Urinary bladder (tissue), 4 donors: Measurements from ENCODE around the gene CYP3A5. TPM values are rescaled to one million over a fixed set of nuclear protein-coding genes. Genes with fewer than 3 reads are reported as not detected.

Experiments
- DNase-seq: peaks from one replicate; pipeline ENCODE4 v3.0.0-alpha.2; 2015; ENCODE audit errors: extremely low spot score
- H3K27ac ChIP-seq: one replicate; pipeline ENCODE4 v1.5.1; 2013; ENCODE audit warnings: low read depth, mild to moderate bottlenecking, moderate library complexity
- H3K36me3 ChIP-seq: one replicate; pipeline ENCODE4 v1.6.1; 2013; ENCODE audit warnings: mild to moderate bottlenecking, moderate library complexity; ENCODE audit not compliant: insufficient read depth
- H3K4me1 ChIP-seq: one replicate; pipeline ENCODE4 v1.6.1; 2013; ENCODE audit warnings: mild to moderate bottlenecking, moderate library complexity; ENCODE audit not compliant: insufficient read depth
- H3K4me3 ChIP-seq: one replicate; pipeline ENCODE4 v1.5.1; 2013; ENCODE audit warnings: low read depth, low read length
- WGBS: extraction: QIAGEN DNeasy Blood & Tissue Kit; methylation state at CpG from one replicate; pipeline ENCODE4 v1.1.7; 2013; 5-methylcytosine and 5-hydroxymethylcytosine counted together
- polyA plus RNA-seq: library from polyadenylated mRNA; stranded (reverse); fragments of 200-250 nt; gene quantifications from one replicate; pipeline ENCODE4 v1.2.3, GENCODE V29; 2013
- total RNA-seq: library from RNA; depleted of rRNA; stranded (reverse); fragments of >200 nt; gene quantifications from one replicate; pipeline ENCODE4 v1.2.3, GENCODE V29; 2014
- donor health status: healthy with polysubstance abuse.
- donor health status: healthy.

Gene CYP3A5
- total and polyA plus RNA-seq, 2 donors = 7.1 to 29.9 TPM

- no peaks in the 10 kb centered on the region for H3K4me1 ChIP-seq
- DNase-seq = no peak
- H3K27ac ChIP-seq = no peak overlapping the region
- 94% methylated on average over 9 of the region's 9 CpGs for WGBS
- H3K36me3 ChIP-seq = peaks cover 8% of the 10 kb centered on the region
- no peak overlapping the region for H3K4me3 ChIP-seq
These were observed 55.9 kb downstream of the CYP3A5 start for GRCh38 chr7:99623702-99624447.

GRCh38 chr7:99623091-99623693, 56.6 kb downstream of the CYP3A5 start:
- DNase-seq = no peak
- Histone ChIP-seq H3K36me3 (peaks cover 6% of the 10 kb centered on the region), H3K4me1 (no peaks in the 10 kb centered on the region), H3K27ac (no peak overlapping the region), H3K4me3 (no peak overlapping the region)
- WGBS = 88% methylated on average over 7 of the region's 7 CpGs

DNA sequence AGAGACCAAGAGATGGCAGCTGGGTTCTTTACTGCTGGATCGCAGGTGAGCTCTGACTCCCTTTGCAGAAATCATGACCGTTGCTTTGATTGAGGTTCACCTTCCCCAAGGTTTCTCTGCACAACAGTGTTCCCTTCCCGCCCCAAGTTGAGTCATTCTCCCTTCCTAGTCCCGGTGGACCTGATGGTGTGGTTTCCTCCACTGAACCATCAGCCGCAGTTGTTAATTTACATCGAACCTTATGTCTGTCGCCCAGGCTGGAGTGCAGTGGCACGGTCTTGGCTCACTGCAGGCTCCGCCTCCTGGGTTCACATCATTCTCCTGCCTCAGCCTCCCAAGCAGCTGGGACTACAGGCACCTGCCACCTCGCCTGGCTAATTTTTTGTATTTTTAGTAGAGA, 57.2 kb downstream of the CYP3A5 start:
- Histone ChIP-seq H3K4me1 (no peaks in the 10 kb centered on the region), H3K27ac (no peak overlapping the region), H3K36me3 (peaks cover 5% of the 10 kb centered on the region), H3K4me3 (no peak overlapping the region)
- WGBS = 95% methylated on average over 10 of the region's 10 CpGs
- no peak for DNase-seq

DNA sequence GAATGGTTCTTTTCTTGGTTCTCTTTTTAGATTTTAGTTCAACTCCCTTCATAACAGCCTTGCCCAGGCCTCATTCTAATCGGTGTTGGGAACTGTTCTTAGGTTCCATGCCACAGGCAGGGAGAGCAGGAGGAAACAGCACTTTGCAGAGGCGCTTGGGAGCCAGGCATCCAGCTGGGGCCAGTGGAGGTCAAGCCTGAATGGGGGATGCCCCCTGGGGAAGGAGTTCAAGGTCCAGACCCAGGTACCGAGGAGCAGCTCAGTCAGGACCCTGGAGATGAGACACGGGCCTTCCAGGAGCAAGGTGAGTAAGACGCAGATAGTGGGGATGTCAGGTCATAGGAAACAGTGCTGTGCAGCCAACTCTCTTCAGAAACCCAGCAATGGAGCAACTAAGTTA, 58.5 kb downstream of the CYP3A5 start:
- DNase-seq = no peak
- H3K36me3 ChIP-seq = peaks cover 3% of the 10 kb centered on the region
- 92% methylated on average over 5 of the region's 5 CpGs for WGBS
- H3K4me3 ChIP-seq = no peak overlapping the region
- H3K4me1 ChIP-seq = peaks cover 2% of the 10 kb centered on the region
- no peak overlapping the region for H3K27ac ChIP-seq

- no peak overlapping the region for H3K4me3 ChIP-seq
- no peak for DNase-seq
- 94% methylated on average over 18 of the region's 18 CpGs for WGBS
- no peak overlapping the region for H3K27ac ChIP-seq
- H3K36me3 ChIP-seq = peaks cover 2% of the 10 kb centered on the region
- peaks cover 2% of the 10 kb centered on the region for H3K4me1 ChIP-seq
These were observed 60.1 kb downstream of the CYP3A5 start for GRCh38 chr7:99619571-99620130.

- H3K27ac ChIP-seq = no peak overlapping the region
- H3K4me3 ChIP-seq = no peak overlapping the region
- H3K36me3 ChIP-seq = no peaks in the 10 kb centered on the region
- H3K4me1 ChIP-seq = peaks cover 2% of the 10 kb centered on the region
- DNase-seq = no peak
- 88% methylated on average over 3 of the region's 3 CpGs for WGBS
These were observed 61.1 kb downstream of the CYP3A5 start for GRCh38 chr7:99618726-99619125.

DNA sequence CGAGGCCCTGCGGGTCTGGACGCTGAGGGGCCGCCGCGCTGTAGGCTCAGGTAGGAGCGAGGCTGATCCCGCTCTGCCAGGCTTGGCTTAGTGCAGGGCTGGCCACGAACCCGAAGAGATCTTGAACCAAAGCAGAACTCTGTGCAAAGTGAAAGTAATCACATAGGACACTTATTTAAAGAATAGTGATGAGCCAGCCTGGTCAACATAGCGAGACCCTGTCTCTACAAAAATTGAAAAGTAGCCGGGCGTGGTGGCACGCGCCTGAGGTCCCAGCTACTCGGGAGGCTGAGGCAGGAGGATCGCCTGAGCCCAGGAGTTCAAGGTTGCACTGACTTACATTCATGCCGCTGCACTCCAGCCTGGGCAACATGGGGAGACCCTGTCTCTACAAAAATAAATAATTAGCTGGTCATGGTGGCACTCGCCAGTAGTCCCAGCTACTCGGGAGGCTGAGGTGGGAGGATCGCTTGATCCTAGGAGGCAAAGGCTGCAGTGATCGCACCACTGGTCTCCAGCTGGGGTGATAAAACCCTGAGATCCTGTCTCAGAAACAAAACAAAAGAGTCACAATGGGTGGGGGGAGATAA, 62.5 kb downstream of the CYP3A5 start:
- Histone ChIP-seq H3K4me3 (peak overlapping the region; percentile 93), H3K36me3 (no peaks in the 10 kb centered on the region), H3K4me1 (peaks cover 2% of the 10 kb centered on the region), H3K27ac (peak overlapping the region; percentile 63)
- 16% methylated on average over 22 of the region's 22 CpGs for WGBS
- no peak for DNase-seq

GRCh38 chr7:99616359-99617191, 63.2 kb downstream of the CYP3A5 start, which contains the start of gene ZSCAN25:
Gene ZSCAN25 (plus strand): TSS chr7:99616946. CDS start chr7:99619607, 2,661 bp downstream.
- H3K36me3 ChIP-seq = no peaks in the 10 kb centered on the region
- under 1% methylated on average over 60 of the region's 60 CpGs for WGBS
- DNase-seq = peak; percentile 81
- H3K4me1 ChIP-seq = peaks cover 2% of the 10 kb centered on the region
- peak within 1 kb of the TSS; percentile 63 for H3K27ac ChIP-seq
- peak within 1 kb of the TSS; percentile 93 for H3K4me3 ChIP-seq

GRCh38 chr7:99615989-99616358, 63.8 kb downstream of the CYP3A5 start:
- H3K36me3 ChIP-seq = no peaks in the 10 kb centered on the region
- WGBS = 90% methylated on average over 5 of the region's 5 CpGs

GRCh38 chr7:99614495-99614894, 65.3 kb downstream of the CYP3A5 start:
- H3K4me1 ChIP-seq = peaks cover 2% of the 10 kb centered on the region
- H3K36me3 ChIP-seq = no peaks in the 10 kb centered on the region
- DNase-seq = no peak
- H3K4me3 ChIP-seq = no peak overlapping the region
- WGBS = 64% methylated on average over 3 of the region's 3 CpGs
- no peak overlapping the region for H3K27ac ChIP-seq

More at GRCh38 chr7:99615989-99616358, 63.8 kb downstream of the CYP3A5 start:
- peaks cover 2% of the 10 kb centered on the region for H3K4me1 ChIP-seq
- DNase-seq = no peak
- no peak overlapping the region for H3K27ac ChIP-seq
- H3K4me3 ChIP-seq = peak overlapping the region; percentile 93

GRCh38 chr7:99607548-99607947, 72.2 kb downstream of the CYP3A5 start:
- no peak for DNase-seq
- Histone ChIP-seq H3K27ac (no peak overlapping the region), H3K4me3 (no peak overlapping the region), H3K4me1 (no peaks in the 10 kb centered on the region), H3K36me3 (no peaks in the 10 kb centered on the region)
- WGBS = 74% methylated on average over 9 of the region's 9 CpGs

GRCh38 chr7:99606531-99606930, 73.3 kb downstream of the CYP3A5 start:
- H3K27ac ChIP-seq = no peak overlapping the region
- no peak overlapping the region for H3K4me3 ChIP-seq
- WGBS = 73% methylated on average over 8 of the region's 8 CpGs
- H3K36me3 ChIP-seq = no peaks in the 10 kb centered on the region
- no peaks in the 10 kb centered on the region for H3K4me1 ChIP-seq
- DNase-seq = no peak

DNA sequence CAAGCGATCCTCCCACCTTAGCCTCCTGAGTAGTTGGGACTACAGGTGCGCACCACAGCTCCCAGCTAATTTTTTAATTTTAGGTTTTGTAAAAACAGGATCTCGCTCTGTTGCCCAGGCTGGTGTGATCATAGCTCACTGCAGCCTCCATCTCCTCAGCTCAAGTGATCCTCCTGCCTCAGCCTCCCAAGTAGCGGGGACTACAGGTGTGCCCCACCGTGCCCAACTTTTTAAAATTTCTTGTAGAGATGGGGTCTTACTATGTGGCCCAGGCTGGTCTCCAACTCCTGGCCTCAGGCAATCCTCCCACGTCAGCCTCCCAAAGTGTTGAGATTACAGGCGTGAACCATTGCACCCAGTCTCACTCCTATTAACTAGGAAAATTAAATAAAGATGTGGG, 74.3 kb downstream of the CYP3A5 start:
- no peak overlapping the region for H3K27ac ChIP-seq
- 94% methylated on average over 7 of the region's 7 CpGs for WGBS
- H3K36me3 ChIP-seq = no peaks in the 10 kb centered on the region
- no peaks in the 10 kb centered on the region for H3K4me1 ChIP-seq
- no peak for DNase-seq
- no peak overlapping the region for H3K4me3 ChIP-seq
